Measurements from ENCODE around the gene NOVA1.
"Not testable (repeated sequence)": the region's sequence is repeated elsewhere in the genome, so short reads cannot be mapped to it uniquely, and the experiment has no call there.

The NOVA1 gene, protein sequence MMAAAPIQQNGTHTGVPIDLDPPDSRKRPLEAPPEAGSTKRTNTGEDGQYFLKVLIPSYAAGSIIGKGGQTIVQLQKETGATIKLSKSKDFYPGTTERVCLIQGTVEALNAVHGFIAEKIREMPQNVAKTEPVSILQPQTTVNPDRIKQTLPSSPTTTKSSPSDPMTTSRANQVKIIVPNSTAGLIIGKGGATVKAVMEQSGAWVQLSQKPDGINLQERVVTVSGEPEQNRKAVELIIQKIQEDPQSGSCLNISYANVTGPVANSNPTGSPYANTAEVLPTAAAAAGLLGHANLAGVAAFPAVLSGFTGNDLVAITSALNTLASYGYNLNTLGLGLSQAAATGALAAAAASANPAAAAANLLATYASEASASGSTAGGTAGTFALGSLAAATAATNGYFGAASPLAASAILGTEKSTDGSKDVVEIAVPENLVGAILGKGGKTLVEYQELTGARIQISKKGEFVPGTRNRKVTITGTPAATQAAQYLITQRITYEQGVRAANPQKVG

DNA sequence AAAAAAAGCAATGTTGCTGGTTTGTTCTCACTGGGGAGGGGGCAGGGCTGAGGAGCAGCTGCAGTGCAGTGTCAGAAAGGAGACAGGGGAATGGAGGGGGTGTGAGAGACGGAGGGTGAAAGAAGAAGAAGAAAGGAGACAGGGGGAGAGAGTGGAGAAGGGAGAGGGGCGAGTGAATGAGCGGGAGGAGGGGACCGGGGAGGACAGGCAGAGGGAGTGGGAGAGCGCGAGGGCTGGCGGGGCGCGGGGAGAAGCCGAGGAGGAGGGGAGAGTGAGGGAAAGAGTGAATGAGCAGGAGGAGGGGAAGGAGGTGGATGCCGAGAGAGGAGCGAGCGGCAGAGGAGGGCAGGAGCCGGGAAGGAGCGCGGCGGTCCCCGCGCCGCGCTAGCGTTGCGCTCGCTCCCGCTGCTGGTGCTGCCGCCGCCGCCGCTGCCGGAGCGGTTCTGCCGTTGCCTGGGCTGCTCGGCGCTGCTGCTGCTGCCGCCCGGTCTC is at the start of gene NOVA1:
Gene NOVA1, minus strand, starts transcription at position 445 of the 492 bp plus-strand sequence. CDS start 597 bp downstream, outside the sequence.
- DNase-seq = no peak

DNA sequence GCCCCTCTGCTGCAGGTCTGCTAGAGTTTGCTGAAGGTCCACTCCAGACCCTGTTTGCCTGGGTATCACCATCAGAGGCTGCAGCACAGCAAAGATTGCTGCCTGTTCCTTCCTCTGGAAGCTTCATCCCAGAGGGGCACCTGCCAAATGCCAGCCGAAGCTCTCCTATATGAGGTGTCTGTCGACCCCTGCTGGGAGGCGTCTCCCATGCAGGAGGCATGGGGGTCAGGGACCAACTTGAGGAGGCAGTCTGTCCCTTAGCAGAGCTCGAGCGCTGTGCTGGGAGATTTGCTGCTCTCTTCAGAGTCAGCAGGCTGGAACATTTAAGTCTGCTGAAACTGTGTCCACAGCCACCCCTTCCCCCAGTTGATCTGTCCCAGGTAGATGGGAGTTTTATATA is 47.2 kb upstream of the NOVA1 start:
- not testable (repeated sequence) for DNase-seq

DNA sequence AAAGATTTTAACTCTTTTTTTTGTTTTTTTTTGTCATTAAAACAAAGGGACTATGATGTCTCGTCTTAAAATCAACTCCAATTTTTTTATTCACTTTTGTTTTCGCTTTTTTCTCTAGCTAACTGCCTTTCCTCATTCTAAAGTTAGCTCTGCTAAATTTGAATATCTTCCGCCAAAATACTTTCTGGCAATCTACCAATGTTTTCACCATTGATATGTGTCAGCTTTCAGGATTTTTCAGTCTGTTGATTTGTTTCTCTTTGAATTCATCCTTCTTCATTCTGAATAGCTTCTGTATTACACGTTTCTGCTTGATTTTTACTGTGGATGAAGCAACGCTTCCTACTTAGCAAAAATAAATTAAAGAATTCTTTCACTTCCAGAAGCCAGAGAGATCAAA is 38.7 kb upstream of the NOVA1 start:
- no peak for DNase-seq

DNA sequence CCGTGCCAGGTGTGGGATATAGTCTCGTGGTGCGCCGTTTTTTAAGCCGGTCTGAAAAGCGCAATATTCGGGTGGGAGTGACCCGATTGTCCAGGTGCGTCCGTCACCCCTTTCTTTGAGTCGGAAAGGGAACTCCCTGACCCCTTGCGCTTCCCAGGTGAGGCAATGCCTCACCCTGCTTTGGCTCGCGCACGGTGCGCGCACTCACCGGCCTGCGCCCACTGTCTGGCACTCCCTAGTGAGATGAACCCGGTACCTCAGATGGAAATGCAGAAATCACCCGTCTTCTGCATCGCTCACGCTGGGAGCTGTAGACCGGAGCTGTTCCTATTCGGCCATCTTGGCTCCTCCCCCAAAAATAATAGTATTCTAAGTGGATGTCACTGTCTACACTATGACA is 37.1 kb upstream of the NOVA1 start:
- not testable (repeated sequence) for DNase-seq

DNA sequence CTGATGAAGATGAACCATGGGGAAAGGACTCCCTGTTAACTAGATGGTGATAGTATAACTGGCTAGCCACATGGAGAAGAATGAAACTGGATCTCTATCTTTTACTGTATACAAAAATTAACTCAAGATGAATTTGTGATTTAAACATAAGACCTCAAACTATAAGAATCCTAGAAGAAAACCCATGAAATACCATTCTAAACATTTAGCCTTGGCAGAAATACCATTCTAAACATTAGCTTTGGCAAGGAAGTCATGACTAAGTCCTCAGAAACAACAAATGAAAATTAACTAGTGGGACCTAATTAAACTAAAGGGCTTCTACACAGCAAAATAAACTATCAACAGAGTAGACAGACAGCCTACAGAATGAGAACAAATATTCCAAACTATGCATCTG is 28.4 kb upstream of the NOVA1 start:
- DNase-seq = no peak

DNA sequence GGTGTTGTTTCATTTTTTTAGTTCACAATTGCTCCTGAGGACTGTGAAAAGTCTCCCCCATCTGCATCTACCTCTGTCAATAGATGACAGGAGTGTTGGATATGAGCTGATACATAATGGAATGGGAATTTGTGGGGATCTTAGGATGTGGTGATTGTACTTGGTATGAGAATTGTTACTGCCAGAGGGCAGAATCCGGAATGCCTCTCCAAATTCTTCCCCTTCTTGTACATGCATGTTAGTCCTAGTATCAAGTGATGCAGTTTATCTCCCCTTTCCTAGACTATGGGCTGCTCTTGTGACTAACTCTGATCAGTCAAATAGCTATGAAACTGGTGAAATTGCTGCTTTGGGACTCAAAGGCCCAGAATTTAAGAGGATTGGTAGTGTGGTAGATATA is 24.8 kb upstream of the NOVA1 start:
- no peak for DNase-seq

DNA sequence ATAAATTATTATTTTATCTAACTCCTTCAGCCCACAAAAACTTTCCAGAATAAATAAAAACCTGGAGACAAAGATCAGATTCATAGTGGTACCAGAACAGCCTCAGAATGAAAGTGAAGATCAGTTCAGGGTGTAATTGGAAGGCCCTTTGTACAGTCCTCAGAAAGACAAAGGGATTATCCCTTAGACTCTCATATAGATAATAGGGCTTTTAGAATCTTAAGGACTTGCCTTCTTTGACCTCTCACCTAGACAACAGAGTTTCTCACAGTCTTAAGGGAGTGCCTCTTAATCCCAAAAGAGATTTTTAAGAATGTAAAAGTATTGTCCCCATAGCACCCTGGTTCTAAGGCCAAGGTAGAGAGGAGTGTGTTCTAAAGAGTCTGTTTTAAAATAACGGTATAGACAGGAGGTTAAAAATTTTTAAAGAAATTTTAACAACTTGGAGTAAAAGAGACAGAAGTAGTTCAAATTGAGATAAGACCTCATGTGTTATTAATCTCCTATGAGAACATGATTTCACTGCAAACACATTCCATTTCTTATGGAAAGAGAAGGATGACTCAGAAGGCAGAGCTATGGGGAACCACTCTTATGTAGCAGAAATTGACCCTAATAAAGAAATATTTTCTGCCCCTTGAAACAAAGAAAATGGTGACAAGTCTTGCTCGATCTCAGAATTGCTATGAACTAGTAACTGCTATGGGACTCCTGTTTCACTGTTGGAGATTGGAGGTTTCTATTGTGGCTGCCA is 24.2 kb upstream of the NOVA1 start:
- no peak for DNase-seq

DNA sequence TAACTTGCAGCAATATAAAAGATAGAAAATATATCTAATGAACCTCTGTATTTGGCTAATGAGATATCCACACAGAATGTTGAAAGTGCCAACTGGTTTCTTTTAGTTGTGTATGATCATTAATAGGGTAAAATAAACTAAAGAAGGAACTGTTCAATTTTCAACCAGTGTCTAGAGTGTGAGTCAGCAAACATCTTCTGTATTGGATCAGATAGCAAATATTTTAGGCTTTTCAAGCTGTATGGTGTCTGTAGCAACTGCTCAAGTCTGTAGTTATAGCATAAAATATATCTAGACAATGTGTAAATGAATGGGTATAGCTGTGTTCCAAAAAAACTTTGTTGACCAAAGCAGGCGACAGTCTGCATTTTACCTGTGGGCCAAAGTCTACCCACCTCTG is 23.5 kb upstream of the NOVA1 start:
- no peak for DNase-seq

DNA sequence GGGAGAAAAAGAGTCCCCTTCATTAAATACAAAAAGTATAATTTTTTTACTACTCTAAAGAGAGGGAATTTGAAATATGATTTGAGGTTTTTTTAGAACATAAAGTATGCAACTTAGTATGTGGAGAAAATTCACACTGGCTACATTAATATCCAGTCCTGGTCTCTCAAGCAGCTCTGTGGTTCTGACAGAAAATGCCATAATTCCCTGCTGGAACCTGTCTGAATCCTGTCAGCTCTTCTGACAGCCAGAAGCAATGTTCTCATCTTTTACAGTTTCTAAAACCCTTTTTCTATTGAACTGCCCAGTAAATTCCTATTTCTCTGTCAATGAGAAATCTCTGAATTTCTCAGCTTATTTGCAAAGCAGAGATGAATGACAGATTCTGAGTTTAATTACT is 13.4 kb upstream of the NOVA1 start:
- DNase-seq = no peak

DNA sequence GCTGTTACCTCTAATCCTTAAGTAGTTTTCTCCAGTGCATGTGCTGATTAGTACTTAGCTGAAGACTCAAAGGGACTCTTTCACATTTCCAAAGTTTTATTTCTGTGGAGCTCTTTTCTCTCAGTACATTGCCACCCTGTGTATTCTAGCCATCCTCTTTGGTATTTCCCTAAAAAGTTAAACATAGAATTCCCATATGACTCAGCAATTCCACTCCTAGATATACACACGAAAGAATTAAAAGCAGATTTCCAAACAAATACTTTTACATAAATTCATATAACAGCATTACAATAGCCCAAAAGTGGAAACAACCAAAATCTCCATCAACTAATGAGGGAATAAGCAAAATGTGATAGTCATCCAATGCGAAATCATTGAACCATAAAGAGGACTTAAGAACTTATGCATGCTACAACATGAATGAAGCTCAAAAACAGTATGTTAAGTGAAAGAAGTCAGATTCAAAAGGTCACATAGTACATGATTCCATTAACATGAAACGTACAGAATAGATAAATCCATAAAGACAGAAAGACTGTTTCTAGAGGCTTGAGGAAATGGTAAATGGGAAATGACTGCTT is 9.0 kb upstream of the NOVA1 start:
- no peak for DNase-seq

DNA sequence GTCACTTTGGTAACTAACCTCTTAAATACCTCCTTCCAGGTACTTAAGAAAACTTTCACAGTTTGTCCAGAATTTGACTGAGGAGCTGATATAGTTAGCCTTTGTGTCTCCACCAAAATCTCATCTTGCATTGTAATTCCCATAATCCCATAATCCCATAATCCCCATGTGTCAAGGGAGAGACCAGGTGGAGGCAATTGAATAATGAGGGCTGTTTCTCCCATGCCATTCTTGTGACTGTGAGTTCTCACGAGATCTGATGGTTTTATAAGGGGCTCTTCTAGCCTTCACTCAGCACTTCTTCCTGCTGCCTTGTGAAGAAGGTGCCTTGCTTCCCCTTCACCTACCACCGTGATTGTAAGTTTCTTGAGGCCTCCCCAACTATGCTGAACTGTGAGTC is 7.8 kb upstream of the NOVA1 start:
- DNase-seq = no peak

DNA sequence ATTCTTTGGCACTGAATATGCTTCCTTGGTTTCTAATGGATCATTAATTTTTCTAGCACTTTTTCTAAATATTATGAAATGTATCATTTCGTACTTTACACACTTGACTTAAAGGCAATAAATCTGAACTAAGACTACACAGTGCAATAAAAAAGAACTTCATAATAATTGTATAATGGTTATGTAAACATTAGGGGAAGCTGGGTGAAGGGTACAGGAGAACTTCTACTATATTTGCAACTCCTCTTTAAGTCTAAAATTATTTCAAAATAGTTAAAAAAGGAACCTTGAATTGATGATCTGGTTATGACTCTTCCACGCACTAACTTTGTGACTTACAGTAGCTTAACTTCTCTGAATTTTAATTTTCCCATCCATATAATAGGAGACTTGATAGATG is 5.1 kb upstream of the NOVA1 start:
- no peak for DNase-seq

DNA sequence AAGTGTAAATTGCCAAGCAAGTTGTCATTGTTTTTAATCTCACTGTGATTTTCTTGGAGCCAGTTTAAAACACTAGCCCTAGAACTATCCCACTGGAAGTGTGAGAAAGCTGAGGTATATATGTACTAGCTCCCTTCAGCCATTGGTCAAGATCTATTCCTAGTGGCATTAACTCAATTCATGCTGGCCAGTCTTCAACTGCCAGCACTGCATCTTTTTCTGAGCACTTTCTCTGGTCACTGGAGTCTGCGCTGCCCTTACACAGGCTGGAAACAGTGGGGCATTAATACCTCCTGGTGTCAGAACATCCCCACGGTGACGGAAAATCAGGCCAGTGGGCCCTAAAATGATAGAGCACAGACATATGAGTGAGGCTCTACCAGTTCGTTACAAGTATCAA is 4.0 kb upstream of the NOVA1 start:
- DNase-seq = no peak

DNA sequence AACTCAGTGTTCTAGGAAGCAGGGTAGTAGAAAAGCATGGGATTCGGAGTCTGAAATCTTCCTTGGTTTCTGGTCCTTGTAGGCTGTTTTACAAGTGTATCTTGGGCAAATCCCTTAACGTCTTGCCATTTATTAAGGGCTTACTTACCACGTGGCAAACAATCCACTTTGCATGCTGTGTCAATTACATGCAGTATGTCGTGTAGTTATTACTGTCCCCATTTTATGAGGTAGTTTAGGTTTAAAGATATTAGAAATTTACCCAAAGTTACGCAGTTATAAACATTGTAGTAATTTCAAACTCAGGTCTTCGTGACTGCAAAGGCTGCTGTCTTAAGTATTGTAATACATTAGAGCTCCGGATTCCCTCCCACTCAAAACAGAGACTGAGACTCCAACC is 1.5 kb upstream of the NOVA1 start:
- no peak for DNase-seq

DNA sequence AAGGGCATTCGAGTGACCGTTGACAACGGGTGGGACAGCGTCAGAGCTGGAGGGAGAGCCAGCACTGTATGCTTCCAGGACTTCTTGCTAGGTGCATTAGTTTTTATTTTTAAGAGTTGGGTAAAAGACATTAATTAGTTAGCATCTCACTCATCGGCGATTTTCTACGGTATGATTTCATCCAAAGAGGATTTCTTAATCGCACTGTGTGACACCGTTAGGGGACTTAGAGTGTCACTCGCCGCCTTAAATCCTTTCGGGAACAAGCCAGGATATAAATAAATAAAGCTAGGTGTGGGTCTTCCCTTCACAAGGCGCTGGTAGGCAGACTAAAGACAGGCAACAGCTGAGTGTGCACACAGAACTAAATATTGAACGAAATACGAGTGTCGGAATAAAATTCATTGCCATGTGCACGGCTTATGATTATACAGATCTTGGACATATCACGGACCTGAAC is 869 bp upstream of the NOVA1 start:
- no peak for DNase-seq

DNA sequence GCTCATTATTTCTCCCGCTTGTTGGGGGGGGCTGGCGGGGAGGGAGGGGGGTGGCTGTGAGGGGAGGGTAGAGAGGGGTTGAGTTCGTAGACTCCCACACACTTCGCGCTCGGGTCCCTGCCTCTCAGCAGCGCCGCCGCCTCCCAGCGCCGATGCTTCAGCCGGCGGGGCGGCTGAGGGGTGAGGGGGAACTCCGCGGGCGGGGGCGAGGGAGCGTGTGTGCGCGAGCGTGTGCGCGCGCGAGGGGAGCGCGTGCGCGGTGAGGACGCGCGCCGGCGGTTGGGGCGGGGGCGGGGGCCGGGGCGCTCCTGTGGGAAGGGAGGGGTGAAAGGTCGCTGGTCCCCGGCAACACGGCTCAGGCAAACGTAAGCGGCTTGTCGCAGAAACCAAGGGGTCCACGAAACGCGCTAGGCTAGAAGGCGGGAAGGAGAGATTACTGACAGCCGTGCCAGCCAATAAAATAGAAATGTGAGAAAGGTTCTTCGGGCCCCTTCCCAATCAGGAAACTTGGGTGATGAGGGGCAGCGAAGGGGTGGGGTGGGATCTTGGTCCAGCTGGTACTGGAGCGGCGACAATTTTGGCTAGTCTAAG is 343 bp upstream of the NOVA1 start:
- no peak for DNase-seq

DNA sequence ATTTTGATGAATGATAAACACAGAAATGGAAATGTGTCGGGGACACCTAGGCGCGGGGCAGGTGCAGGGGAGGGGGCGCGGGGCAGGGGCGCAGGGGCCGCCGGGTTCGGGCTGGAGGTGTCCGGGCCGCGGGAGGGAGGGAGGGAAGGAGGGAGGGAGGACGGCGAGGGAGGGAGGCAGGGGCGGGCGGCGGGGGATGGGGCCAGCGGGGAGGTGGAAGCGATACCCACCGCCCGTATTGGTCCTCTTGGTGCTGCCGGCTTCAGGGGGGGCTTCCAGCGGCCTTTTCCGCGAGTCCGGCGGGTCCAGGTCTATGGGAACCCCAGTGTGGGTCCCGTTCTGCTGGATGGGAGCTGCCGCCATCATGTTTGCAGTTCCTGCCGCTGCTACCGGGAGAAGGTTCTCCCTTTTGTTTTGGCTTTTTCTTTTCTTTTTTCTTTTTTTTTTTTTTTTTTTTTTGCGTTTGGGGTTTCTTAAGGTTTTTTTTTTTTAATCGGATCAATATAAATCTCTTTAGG is 703 bp downstream of the NOVA1 start:
- DNase-seq = no peak

DNA sequence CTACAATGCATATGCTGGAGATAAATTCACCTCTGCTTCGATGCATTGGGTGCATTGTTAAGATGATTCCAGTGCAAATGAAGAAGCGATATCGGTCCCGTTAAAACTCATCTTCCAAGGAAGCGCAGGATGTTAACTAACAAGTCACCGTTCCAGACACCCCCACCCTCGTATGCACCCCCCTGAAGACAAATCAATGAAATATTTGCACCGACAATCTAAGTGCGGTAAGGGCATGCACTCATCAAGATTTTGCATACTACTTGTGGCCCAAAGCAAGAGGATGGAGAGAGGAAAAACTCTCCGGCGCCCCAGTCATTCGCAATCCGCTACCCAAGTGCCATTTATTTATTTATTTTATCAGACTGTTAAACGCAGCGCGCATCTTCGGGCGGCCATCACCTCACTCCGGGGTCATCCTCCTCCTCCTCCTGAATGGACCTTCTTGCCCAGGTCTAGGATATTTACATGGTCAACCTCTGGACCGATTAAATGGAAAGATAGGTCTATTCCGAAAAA is 1.2 kb downstream of the NOVA1 start:
- DNase-seq = no peak

DNA sequence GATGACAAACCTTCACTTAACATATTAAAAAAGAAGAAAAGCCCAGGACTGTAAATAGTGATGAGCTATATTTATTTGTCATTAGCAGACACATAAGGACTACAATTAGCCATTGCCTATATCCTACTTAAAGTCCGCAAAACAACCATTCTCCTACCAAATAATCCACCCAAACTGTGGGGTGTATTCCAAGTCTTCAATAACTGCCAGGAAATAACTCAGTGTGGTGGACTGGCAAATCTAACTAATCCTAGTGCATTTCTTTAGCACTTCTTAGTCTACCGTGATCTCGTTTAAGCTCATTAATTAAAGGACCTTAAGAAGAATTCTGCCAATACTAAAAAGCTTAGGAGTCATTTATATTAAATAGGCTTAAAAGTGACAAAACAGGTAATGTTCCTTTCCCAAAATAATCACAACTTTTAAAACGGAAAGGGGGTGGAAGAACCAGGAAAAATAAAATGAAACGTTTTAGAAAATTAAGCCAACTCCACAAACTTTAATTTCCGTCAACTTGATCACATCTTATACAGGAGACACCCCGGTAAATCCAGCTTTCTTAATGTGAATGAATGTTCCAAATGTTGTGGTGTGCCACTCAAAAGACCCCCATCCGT is 1.8 kb downstream of the NOVA1 start:
- no peak for DNase-seq

DNA sequence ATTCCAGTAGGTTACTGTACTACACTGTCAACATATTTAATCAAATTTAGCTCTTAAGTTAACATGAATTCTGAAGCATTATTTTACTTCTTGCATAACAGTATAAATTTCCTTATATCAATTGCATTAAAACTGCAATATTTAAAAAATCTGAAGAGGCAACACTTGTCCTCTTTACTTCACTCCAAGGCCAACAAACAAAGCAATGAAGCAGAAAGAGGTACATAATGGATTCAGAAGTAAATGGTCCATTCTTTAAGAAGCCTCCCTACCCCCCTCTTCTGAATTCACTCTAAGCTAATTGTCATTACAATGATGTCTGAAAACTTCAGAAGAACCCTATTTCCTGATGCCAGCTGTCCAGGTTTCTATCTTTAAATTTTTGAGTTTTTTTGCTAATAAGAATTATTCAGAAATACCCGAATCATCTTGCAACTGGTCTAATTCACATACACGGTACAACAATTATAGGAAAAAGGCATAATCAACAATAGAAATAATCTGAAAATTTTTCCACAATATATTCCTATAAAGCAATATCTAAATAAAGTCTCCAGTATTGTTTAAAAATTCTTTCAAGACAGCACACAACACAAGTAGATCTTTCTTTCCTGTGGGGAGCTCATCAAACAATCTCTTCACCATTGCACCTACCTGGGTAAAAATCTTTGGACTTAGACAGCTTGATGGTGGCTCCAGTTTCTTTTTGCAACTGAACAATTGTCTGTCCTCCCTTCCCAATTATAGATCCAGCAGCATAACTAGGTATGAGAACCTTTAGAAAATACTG is 2.9 kb downstream of the NOVA1 start:
- DNase-seq = no peak

DNA sequence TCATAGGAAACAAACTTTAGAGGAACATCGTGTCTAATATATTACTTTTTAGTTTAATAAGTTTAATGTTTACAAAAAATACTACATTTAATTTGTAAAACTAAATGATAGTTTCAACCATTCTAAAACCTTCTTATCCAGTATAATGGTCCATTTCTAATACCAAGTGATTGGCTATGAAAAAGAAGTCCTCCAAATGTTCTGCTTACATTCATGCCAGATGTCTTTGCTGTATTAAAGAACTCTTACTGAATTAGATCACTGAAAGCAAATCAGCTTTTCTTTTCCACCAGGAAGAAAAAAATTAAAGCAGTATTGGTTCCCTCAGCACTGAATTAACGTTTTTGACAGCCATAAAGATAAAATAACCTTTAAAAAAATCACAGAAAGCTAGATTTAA is 3.7 kb downstream of the NOVA1 start:
- DNase-seq = no peak
